GM21367 (cell line): ENCODE results near the gene C17orf107.

Source experiments
- ATAC-seq: cut with Tn5 transposase; IDR thresholded peaks from one replicate; pipeline ENCODE4 v1.9.1; 2021; ENCODE audit not compliant: unreplicated experiment

C17orf107 gene

GRCh38 chr17:4872786-4873185, 26.6 kb upstream of the C17orf107 start:
- ATAC-seq: no peak

GRCh38 chr17:4877089-4877488, 22.2 kb upstream of the C17orf107 start:
- no peak for ATAC-seq

- no peak for ATAC-seq
Observed at GRCh38 chr17:4879601-4880000, 19.7 kb upstream of the C17orf107 start.

GRCh38 chr17:4880857-4881256, 18.5 kb upstream of the C17orf107 start:
- no peak for ATAC-seq

- no peak for ATAC-seq
Observed at GRCh38 chr17:4881761-4882555, 17.4 kb upstream of the C17orf107 start.

- no peak for ATAC-seq
Observed at GRCh38 chr17:4884489-4884888, 14.8 kb upstream of the C17orf107 start.

- no peak for ATAC-seq
Observed at GRCh38 chr17:4886830-4887229, 12.5 kb upstream of the C17orf107 start.

GRCh38 chr17:4887581-4887980, 11.8 kb upstream of the C17orf107 start:
- ATAC-seq: no peak

- ATAC-seq: no peak
Observed at GRCh38 chr17:4891411-4892410, 7.6 kb upstream of the C17orf107 start.

GRCh38 chr17:4892499-4893221, 6.7 kb upstream of the C17orf107 start:
- ATAC-seq: no peak

GRCh38 chr17:4893272-4893671, 6.1 kb upstream of the C17orf107 start:
- no peak for ATAC-seq

GRCh38 chr17:4893721-4894560, 5.4 kb upstream of the C17orf107 start:
- no peak for ATAC-seq

GRCh38 chr17:4895121-4895520, 4.2 kb upstream of the C17orf107 start:
- no peak for ATAC-seq

- ATAC-seq: no peak
Observed at GRCh38 chr17:4895657-4896331, 3.5 kb upstream of the C17orf107 start.

- ATAC-seq: no peak
Observed at GRCh38 chr17:4896332-4897197, 2.8 kb upstream of the C17orf107 start.

- ATAC-seq: no peak
Observed at GRCh38 chr17:4897198-4897687, 2.1 kb upstream of the C17orf107 start.

- no peak for ATAC-seq
Observed at GRCh38 chr17:4897785-4898184, 1.6 kb upstream of the C17orf107 start.

GRCh38 chr17:4898351-4898750, 985 bp upstream of the C17orf107 start:
- no peak for ATAC-seq

GRCh38 chr17:4898927-4899326, 409 bp upstream of the C17orf107 start:
- no peak for ATAC-seq
